ENCODE results near the gene NPC1.
A peak's percentile ranks its signal among the peaks of the same experiment; 100 is the strongest.
"Not testable (repeated sequence)": the region's sequence is repeated elsewhere in the genome, so short reads cannot be mapped to it uniquely, and the experiment has no call there.

NPC1 gene

GRCh38 chr18:23573626-23574431 lies 12.5 kb downstream of the NPC1 start:
- no peaks in the 10 kb centered on the region for H3K9me3 Mint-ChIP-seq
- H3K4me3 Mint-ChIP-seq = peak overlapping the region; percentile 44
- H3K27me3 Mint-ChIP-seq = no peaks in the 10 kb centered on the region
- peaks cover 41% of the 10 kb centered on the region for H3K36me3 Mint-ChIP-seq (ENCODE audit: low read depth)
- H3K27ac Mint-ChIP-seq = peak overlapping the region; percentile 81
- peaks cover 47% of the 10 kb centered on the region for H3K4me1 Mint-ChIP-seq (ENCODE audit: low read depth)

- H3K27me3 Mint-ChIP-seq = no peaks in the 10 kb centered on the region
- H3K4me3 Mint-ChIP-seq = no peak overlapping the region
- peaks cover 49% of the 10 kb centered on the region for H3K36me3 Mint-ChIP-seq (ENCODE audit: low read depth)
- H3K9me3 Mint-ChIP-seq = no peaks in the 10 kb centered on the region
- H3K27ac Mint-ChIP-seq = no peak overlapping the region
- peaks cover 43% of the 10 kb centered on the region for H3K4me1 Mint-ChIP-seq (ENCODE audit: low read depth)
Measured at GRCh38 chr18:23573020-23573419, 13.3 kb downstream of the NPC1 start.

DNA sequence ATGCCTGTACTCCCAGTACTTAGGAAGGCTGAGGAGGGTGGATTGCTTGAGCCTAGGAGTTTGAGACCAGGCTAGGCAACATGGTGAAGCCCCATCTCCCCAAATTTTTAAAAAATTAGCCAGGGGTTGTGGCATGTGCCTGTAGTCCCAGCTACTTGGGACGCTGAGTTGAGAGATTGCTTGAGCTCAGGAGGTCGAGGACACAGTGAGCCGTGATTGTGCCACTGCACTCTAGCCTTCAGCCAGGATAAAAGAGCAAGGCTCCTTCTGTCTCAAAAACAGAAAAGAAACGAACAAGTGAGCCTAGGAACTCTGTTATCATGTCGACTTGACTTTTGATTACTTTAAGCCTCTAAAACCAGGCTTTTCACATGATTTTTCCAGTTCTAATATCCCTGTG lies 13.7 kb downstream of the NPC1 start:
- Mint-ChIP-seq H3K9me3 (no peaks in the 10 kb centered on the region), H3K4me3 (no peak overlapping the region), H3K36me3 (ENCODE audit: low read depth) (peaks cover 51% of the 10 kb centered on the region), H3K4me1 (ENCODE audit: low read depth) (peaks cover 43% of the 10 kb centered on the region), H3K27me3 (no peaks in the 10 kb centered on the region), H3K27ac (no peak overlapping the region)

DNA sequence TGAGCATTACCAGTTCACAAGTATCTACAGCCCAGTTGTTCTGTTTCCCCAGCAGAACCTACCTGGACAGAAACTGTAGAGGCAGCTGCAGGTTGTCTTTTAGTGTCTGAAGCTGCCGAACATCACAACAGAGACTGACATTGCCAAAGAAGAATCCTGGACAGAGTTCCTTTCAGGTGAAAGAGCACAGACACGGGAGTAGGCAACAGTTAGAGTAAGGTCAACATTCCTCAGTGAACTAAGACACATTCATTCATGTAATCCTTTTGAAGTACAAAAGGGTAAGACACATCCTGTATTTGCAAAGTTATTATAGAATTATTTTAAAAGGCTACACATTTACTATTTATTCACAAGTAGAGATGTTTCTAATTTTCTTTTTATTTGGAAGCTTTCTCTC lies 14.3 kb downstream of the NPC1 start:
- Mint-ChIP-seq H3K4me1 (ENCODE audit: low read depth) (peaks cover 43% of the 10 kb centered on the region), H3K27ac (no peak overlapping the region), H3K4me3 (no peak overlapping the region), H3K9me3 (no peaks in the 10 kb centered on the region), H3K27me3 (no peaks in the 10 kb centered on the region), H3K36me3 (ENCODE audit: low read depth) (peaks cover 56% of the 10 kb centered on the region)

DNA sequence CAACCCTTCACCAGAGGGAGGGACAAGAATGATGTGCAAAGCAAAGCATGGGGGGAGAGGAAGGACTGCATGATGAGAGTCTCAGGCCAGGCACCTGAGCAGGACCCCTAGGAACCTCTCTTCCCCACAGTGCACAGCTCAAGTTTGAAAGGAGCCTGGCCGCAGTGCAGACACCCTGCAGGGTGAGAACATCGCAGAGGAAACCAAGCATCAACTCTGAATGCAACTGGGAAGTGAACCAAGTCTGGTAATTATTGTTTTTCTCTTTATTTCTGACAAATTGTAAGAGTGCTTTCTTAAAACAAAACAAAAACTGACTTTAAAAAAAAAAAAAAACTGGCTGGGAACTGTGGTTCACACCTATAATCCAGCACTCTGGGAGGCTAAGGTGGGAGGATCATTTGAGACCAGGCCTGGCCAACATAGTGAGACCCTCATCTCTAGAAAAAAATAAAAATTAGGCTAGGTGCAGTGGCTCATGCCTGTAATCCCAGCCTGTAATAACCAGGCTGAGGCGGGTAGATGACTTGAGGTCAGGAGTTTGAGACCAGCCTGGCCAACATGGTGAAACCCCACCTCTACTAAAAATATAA lies 15.3 kb downstream of the NPC1 start:
- Mint-ChIP-seq H3K4me3 (no peak overlapping the region), H3K27me3 (no peaks in the 10 kb centered on the region), H3K4me1 (ENCODE audit: low read depth) (peaks cover 43% of the 10 kb centered on the region), H3K27ac (no peak overlapping the region), H3K9me3 (no peaks in the 10 kb centered on the region), H3K36me3 (ENCODE audit: low read depth) (peaks cover 57% of the 10 kb centered on the region)

DNA sequence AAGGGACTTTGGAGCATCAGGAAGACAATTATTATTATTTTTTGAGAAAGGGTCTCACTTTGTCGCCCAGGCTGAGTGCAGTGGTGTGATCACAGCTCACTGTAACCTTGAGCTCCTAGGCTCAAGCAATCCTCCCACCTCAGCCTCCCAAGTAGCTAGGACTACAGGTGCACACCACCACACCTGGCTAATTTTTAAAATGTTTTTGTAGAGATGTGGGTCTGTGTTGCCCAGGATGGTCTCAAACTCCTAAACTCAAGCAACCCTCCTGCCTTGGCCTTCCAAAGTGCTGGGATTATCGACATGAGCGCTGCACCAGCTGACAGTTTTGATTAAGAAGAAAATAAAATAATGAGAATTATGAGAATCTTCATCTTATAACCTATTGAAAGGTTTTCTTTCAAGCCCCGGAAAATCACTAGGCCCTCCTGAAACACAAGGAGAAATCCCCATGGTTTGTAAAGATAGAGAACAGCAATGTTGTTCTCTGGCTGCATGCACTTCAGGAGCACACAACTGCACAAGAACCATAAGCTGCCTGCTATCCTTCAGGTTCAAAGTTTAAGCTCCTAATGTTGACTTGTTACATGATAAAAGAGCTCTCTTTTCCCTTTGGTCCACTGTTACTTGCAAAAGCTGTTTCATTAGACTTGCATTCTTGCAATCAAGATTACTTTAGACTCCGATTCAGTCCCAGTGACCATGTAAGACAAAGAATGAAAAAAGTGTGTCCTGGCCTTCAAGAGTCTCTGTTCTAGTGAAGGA lies 16.8 kb downstream of the NPC1 start:
- peaks cover 67% of the 10 kb centered on the region for H3K36me3 Mint-ChIP-seq (ENCODE audit: low read depth)
- H3K4me1 Mint-ChIP-seq (ENCODE audit: low read depth) = peaks cover 35% of the 10 kb centered on the region
- H3K9me3 Mint-ChIP-seq = no peaks in the 10 kb centered on the region
- no peak overlapping the region for H3K4me3 Mint-ChIP-seq
- H3K27me3 Mint-ChIP-seq = no peaks in the 10 kb centered on the region
- no peak overlapping the region for H3K27ac Mint-ChIP-seq

GRCh38 chr18:23568281-23569138 lies 17.8 kb downstream of the NPC1 start:
- Mint-ChIP-seq H3K9me3 (no peaks in the 10 kb centered on the region), H3K27me3 (no peaks in the 10 kb centered on the region), H3K4me1 (ENCODE audit: low read depth) (peaks cover 35% of the 10 kb centered on the region), H3K36me3 (ENCODE audit: low read depth) (peaks cover 65% of the 10 kb centered on the region), H3K4me3 (no peak overlapping the region), H3K27ac (no peak overlapping the region)

GRCh38 chr18:23567671-23568070 lies 18.6 kb downstream of the NPC1 start:
- peaks cover 34% of the 10 kb centered on the region for H3K4me1 Mint-ChIP-seq (ENCODE audit: low read depth)
- no peak overlapping the region for H3K27ac Mint-ChIP-seq
- no peaks in the 10 kb centered on the region for H3K9me3 Mint-ChIP-seq
- H3K27me3 Mint-ChIP-seq = no peaks in the 10 kb centered on the region
- H3K36me3 Mint-ChIP-seq (ENCODE audit: low read depth) = peaks cover 61% of the 10 kb centered on the region
- H3K4me3 Mint-ChIP-seq = no peak overlapping the region

DNA sequence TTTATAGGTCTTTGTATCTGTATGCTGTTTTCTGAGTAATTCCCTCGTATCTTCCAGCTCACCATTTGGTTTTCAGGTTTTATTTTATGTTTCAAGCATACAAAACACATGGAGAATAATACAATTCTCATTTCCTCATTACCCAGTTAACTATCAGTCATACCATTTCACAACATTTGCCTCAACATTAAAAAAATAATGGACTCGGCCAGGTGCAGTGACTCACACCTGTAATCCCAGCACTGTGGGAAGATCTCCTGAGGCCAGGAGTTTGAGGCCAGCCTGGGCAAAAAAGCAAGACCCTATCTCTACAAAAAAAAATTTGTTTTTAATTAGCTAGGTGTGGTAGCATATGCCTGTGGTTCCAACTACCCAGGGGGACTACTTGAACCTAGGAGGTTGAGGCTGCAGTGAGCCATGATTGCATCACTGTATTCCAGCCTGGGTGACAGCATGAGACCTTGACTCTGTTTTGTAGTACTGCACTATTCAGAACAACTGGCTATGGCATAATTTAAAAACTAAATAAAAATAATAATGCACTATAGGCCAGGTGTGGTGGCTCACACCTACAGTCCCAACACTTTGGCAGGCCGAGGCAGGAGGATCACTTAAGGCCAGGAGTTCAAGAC lies 20.3 kb downstream of the NPC1 start:
- H3K4me1 Mint-ChIP-seq (ENCODE audit: low read depth) = peaks cover 28% of the 10 kb centered on the region
- no peak overlapping the region for H3K4me3 Mint-ChIP-seq
- H3K27ac Mint-ChIP-seq = no peak overlapping the region
- H3K27me3 Mint-ChIP-seq = no peaks in the 10 kb centered on the region
- H3K9me3 Mint-ChIP-seq = no peaks in the 10 kb centered on the region
- H3K36me3 Mint-ChIP-seq (ENCODE audit: low read depth) = peaks cover 72% of the 10 kb centered on the region

DNA sequence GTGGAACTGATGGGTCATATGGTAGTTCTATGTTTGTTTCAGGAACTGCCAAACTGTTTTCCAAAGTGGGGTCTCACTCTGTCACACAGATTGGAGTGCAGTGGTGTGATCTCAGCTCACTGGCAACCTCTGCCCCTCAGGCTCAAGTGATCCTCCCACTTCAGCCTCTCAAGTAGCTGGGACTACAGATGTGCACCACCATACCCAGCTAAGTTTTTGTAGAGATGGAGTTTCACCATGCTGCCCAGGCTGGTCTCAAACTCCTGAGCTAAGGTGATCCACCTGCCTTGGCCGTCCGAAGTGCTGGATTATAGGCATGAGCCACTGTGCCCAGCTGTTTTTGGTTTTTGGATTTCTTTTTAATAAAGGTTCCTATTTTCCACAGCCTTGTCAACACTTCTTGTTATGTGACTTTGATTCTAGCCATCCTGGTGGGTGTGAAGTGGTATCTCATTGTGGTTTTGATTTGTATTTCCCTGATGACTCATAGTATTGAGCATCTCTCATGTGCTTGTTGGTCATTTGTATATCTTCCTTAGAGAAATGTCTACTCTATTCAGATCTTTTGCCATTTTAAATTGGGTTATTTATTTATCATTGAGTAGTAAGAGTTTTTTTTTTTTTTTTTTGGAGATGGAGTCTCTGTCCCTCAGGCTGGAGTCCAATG lies 22.8 kb downstream of the NPC1 start:
- Mint-ChIP-seq H3K27me3 (no peaks in the 10 kb centered on the region), H3K4me1 (ENCODE audit: low read depth) (peaks cover 20% of the 10 kb centered on the region), H3K4me3 (no peak overlapping the region), H3K9me3 (no peaks in the 10 kb centered on the region), H3K27ac (no peak overlapping the region), H3K36me3 (ENCODE audit: low read depth) (peaks cover 63% of the 10 kb centered on the region)

DNA sequence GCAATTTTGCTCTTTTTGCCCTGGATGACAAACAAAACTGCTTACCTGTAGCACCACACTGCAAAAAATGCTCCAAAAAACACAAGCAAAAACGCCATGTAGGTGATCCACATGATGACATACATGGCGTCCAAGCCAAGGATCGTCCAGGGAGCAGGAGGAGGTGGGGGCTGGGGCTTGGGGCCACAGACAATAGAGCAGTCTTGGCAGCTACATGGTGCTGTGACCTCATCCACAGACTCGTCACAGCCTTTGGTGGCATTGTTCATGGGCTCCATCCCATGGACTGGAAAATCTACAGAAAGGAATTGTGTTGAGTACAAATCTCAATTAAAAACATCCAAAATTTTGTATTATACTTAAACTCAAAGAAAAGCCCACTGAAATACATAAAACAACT lies 26.1 kb downstream of the NPC1 start:
- no peak overlapping the region for H3K27ac Mint-ChIP-seq
- no peaks in the 10 kb centered on the region for H3K9me3 Mint-ChIP-seq
- no peak overlapping the region for H3K4me3 Mint-ChIP-seq
- peaks cover 63% of the 10 kb centered on the region for H3K36me3 Mint-ChIP-seq (ENCODE audit: low read depth)
- H3K4me1 Mint-ChIP-seq (ENCODE audit: low read depth) = peaks cover 20% of the 10 kb centered on the region
- no peaks in the 10 kb centered on the region for H3K27me3 Mint-ChIP-seq

DNA sequence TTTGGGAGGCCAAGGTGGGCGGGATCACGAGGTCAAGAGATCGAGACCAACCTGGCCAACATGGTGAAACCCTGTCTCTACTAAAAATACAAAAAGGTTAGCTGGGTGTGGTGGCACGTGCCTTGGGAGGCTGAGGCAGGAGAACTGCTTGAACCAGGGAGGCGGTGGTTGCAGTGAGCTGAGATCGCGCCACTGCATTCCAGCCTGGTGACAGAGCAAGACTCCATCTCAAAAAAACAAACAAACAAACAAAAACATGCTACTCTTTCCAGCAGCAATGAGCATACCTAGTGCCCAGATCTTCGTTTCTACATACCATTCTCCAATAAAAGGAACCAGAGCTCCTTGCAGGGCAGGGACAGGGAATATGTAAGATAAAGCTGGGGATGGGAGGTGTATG lies 28.8 kb downstream of the NPC1 start:
- H3K27ac Mint-ChIP-seq; H3K9me3 Mint-ChIP-seq; H3K4me3 Mint-ChIP-seq; H3K4me1 Mint-ChIP-seq (ENCODE audit: low read depth); H3K27me3 Mint-ChIP-seq: not testable (repeated sequence)
- peaks cover 70% of the 10 kb centered on the region for H3K36me3 Mint-ChIP-seq (ENCODE audit: low read depth)

DNA sequence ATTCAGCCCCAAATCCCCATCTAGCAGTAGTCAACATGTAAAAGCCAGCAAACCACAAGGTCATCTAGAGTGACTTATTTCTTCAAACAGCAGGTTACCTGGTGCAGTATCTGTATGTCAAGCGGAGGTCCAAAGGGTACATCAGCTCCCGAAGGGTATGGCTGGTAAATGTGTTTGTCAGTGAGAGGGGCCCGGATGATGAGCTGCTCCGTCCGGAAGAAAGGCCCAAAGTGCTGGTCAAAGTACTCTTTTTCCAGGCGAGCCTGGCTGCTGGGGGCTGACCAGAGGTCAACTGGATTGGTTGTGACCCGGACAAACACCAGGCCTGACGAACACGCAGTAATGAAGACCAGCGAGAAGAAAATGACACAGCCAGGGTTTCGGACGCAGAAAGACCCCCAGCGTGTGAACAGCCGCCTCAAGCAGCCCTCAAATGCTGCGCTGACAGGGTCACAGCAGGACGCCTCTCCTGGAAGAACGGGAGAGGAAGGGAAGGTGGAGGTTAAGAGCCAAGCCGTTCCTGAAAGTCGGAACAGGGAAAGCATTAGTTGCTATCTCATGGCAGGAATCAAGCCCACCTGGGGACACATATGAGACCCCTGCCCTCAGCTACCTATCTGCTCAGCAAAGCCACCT lies 30.0 kb downstream of the NPC1 start:
- Mint-ChIP-seq H3K4me1 (ENCODE audit: low read depth) (no peaks in the 10 kb centered on the region), H3K36me3 (ENCODE audit: low read depth) (peaks cover 73% of the 10 kb centered on the region), H3K9me3 (no peaks in the 10 kb centered on the region), H3K4me3 (no peak overlapping the region), H3K27me3 (no peaks in the 10 kb centered on the region), H3K27ac (no peak overlapping the region)

All from stimulated activated naive CD8-positive, alpha-beta T cell treated with anti-CD3 and anti-CD28 coated beads, Interleukin-15, Interleukin-2, amounts not matched to agents 100 ng/mL and 50 ng/mL, for 24 hours (primary cell).